Thymus (tissue), 11 donors: Measurements from ENCODE around the gene IFNG-AS1. TPM values are rescaled to one million over a fixed set of nuclear protein-coding genes. Genes with fewer than 3 reads are reported as not detected.
A peak's percentile ranks its signal among the peaks of the same experiment; 100 is the strongest.

ENCODE experiments used
- DNase-seq, 9 donors: peaks; one replicate each; pipeline ENCODE4 v3.0.0-alpha.2; 2013; ENCODE audit warnings: low spot score in 9 of 9, low read depth in 6 of 9, missing footprints in 1 of 9
- H3K27ac ChIP-seq, 2 donors: one replicate each; pipeline ENCODE4 v1.5.1; 2013; ENCODE audit warnings: control low read depth in 1 of 2, low read depth in 1 of 2, low read length in 1 of 2, mild to moderate bottlenecking in 1 of 2, moderate library complexity in 1 of 2
- H3K27me3 ChIP-seq, 2 donors: one replicate each; pipeline ENCODE4 v1.5.1; 2013; ENCODE audit warnings: low read length in 1 of 2; ENCODE audit not compliant: control insufficient read depth in 2 of 2, insufficient read depth in 1 of 2
- H3K36me3 ChIP-seq, 2 donors: one replicate each; pipeline ENCODE4 v1.5.1; 2013; ENCODE audit warnings: low read length in 1 of 2, mild to moderate bottlenecking in 1 of 2, moderate library complexity in 1 of 2; ENCODE audit not compliant: control insufficient read depth in 2 of 2, insufficient read depth in 2 of 2
- H3K4me1 ChIP-seq, 2 donors: one replicate each; pipeline ENCODE4 v1.5.1; 2013; ENCODE audit warnings: low read length in 2 of 2; ENCODE audit not compliant: control insufficient read depth in 2 of 2, insufficient read depth in 2 of 2
- H3K4me3 ChIP-seq, 2 donors: one replicate each; pipeline ENCODE4 v1.5.1; 2013; ENCODE audit warnings: low read length in 2 of 2, control low read depth in 1 of 2, mild to moderate bottlenecking in 1 of 2
- H3K9me3 ChIP-seq, 2 donors: one replicate each; pipeline ENCODE4 v1.5.1; 2013; ENCODE audit warnings: low read length in 1 of 2, mild to moderate bottlenecking in 1 of 2; ENCODE audit not compliant: control insufficient read depth in 2 of 2, insufficient read depth in 1 of 2
- WGBS: extraction: QIAGEN DNeasy Blood & Tissue Kit; methylation state at CpG from one replicate; pipeline ENCODE4 v1.1.7; 2013; 5-methylcytosine and 5-hydroxymethylcytosine counted together
- polyA plus RNA-seq: library from polyadenylated mRNA; stranded (reverse); fragments of 200-250 nt; gene quantifications from one replicate; pipeline ENCODE4 v1.2.3, GENCODE V29; 2013
- total RNA-seq: library from RNA; stranded (reverse); fragments of 120-200 nt; gene quantifications from one replicate; pipeline ENCODE4 v1.2.4, GENCODE V29; 2013
- donor health status: healthy.

Gene IFNG-AS1
- total and polyA plus RNA-seq, 2 donors: 0.07 to 1.3 TPM

GRCh38 chr12:68001486-68002466, 12.5 kb downstream of the IFNG-AS1 start:
- H3K4me3 ChIP-seq: no peak overlapping the region
- peak in 1 of 9 donors; percentile 33 for DNase-seq
- no peak overlapping the region for H3K27ac ChIP-seq
- WGBS: 90% methylated on average over 11 of the region's 11 CpGs
- H3K36me3 ChIP-seq: no peaks in the 10 kb centered on the region
- peaks cover 0 to 3% of the 10 kb centered on the region in 2 donors for H3K9me3 ChIP-seq
- H3K4me1 ChIP-seq: no peaks in the 10 kb centered on the region
- H3K27me3 ChIP-seq: no peaks in the 10 kb centered on the region

- H3K9me3 ChIP-seq: peaks cover 0 to 3% of the 10 kb centered on the region in 2 donors
- no peak overlapping the region for H3K27ac ChIP-seq
- H3K4me1 ChIP-seq: no peaks in the 10 kb centered on the region
- H3K36me3 ChIP-seq: no peaks in the 10 kb centered on the region
- 97% methylated on average over 8 of the region's 8 CpGs for WGBS
- DNase-seq: no peak
- no peak overlapping the region for H3K4me3 ChIP-seq
- H3K27me3 ChIP-seq: no peaks in the 10 kb centered on the region
Observed at GRCh38 chr12:68003777-68004176, 14.5 kb downstream of the IFNG-AS1 start.

DNA sequence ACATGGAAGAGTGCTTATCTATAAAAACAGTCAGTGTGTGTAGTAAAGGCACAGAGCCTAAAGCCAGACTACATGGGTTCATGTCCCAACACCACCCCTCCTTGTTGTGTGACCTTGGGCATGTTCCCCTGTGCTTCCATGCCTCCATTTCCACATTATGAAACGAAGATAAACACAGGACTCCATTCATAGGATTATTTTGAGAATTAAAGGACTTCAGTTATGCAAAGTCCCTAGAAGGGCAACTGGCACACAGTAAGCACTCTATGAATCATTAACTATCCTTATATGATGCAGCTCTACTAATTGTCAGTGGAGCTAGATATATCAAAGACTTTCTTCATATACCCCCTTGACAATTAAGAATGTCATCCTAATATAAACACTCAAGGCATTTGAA, 17.8 kb downstream of the IFNG-AS1 start:
- WGBS: 96% methylated on average over 1 of the region's 1 CpG
- peaks cover 0 to 3% of the 10 kb centered on the region in 2 donors for H3K9me3 ChIP-seq
- no peak for DNase-seq
- no peak overlapping the region for H3K27ac ChIP-seq
- H3K27me3 ChIP-seq: no peaks in the 10 kb centered on the region
- no peaks in the 10 kb centered on the region for H3K4me1 ChIP-seq
- no peak overlapping the region for H3K4me3 ChIP-seq
- no peaks in the 10 kb centered on the region for H3K36me3 ChIP-seq

DNA sequence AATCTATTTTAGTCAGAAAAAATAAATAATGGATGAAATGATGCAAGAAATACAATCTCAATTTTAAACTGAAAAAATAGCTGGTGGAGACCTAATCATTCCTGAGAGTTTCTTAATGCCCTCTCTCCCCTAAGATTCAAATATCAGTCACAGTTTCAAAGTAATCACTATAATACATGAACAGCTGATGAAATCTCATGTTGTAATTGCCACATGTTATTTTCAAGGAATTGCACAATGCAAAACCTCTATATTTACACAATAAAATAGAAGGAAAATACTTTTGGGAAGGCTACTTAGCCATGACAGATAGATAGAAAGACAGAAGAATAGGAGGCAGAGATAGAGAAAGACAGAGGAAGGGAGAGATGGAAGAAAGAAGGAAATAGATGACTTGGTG, 18.2 kb downstream of the IFNG-AS1 start:
- Histone ChIP-seq H3K36me3 (no peaks in the 10 kb centered on the region), H3K4me3 (no peak overlapping the region), H3K27me3 (no peaks in the 10 kb centered on the region), H3K9me3 (peaks cover 0 to 3% of the 10 kb centered on the region in 2 donors), H3K4me1 (peaks cover 0 to 4% of the 10 kb centered on the region in 2 donors), H3K27ac (no peak overlapping the region)
- DNase-seq: no peak

- WGBS: 94% methylated on average over 6 of the region's 6 CpGs
- no peak for DNase-seq
- H3K4me3 ChIP-seq: no peak overlapping the region
- H3K27me3 ChIP-seq: no peaks in the 10 kb centered on the region
- no peaks in the 10 kb centered on the region for H3K36me3 ChIP-seq
- H3K27ac ChIP-seq: no peak overlapping the region
- H3K9me3 ChIP-seq: no peaks in the 10 kb centered on the region
- H3K4me1 ChIP-seq: peaks cover 0 to 4% of the 10 kb centered on the region in 2 donors
Observed at GRCh38 chr12:68011206-68011881, 22.1 kb downstream of the IFNG-AS1 start.

- Histone ChIP-seq H3K4me3 (no peak overlapping the region), H3K9me3 (no peaks in the 10 kb centered on the region), H3K27ac (no peak overlapping the region), H3K36me3 (no peaks in the 10 kb centered on the region), H3K4me1 (peaks cover 0 to 4% of the 10 kb centered on the region in 2 donors), H3K27me3 (no peaks in the 10 kb centered on the region)
- 90% methylated on average over 2 of the region's 2 CpGs for WGBS
- no peak for DNase-seq
Observed at GRCh38 chr12:68011882-68012207, 22.6 kb downstream of the IFNG-AS1 start.

- 92% methylated on average over 2 of the region's 2 CpGs for WGBS
Observed at GRCh38 chr12:68012712-68013111, 23.5 kb downstream of the IFNG-AS1 start.

DNA sequence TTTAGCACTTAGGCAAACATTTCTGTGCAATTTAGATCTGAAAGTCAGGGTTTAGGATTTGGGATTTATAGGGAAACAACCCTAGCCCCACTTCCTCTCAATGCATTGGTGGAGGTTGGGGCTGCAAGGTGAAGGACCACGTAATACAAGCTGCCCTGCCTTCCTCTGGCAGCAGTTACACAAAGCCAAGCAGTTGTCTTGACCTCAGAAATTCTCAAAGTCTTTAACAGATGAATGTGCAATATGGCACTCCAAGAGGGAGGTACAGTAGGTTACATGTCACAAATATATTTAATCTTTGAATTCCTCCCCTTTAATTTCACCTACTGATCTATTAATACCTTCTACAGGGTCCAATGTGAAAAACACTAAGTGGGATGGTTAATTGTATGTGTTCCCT, 23.9 kb downstream of the IFNG-AS1 start:
- H3K36me3 ChIP-seq: no peaks in the 10 kb centered on the region
- 97% methylated on average over 1 of the region's 1 CpG for WGBS
- no peaks in the 10 kb centered on the region for H3K9me3 ChIP-seq
- peaks cover 0 to 4% of the 10 kb centered on the region in 2 donors for H3K4me1 ChIP-seq
- no peak overlapping the region for H3K4me3 ChIP-seq
- H3K27ac ChIP-seq: no peak overlapping the region
- DNase-seq: no peak
- no peaks in the 10 kb centered on the region for H3K27me3 ChIP-seq

More at GRCh38 chr12:68012712-68013111, 23.5 kb downstream of the IFNG-AS1 start:
- H3K36me3 ChIP-seq: no peaks in the 10 kb centered on the region
- no peaks in the 10 kb centered on the region for H3K9me3 ChIP-seq
- no peaks in the 10 kb centered on the region for H3K27me3 ChIP-seq
- no peak overlapping the region for H3K27ac ChIP-seq
- DNase-seq: no peak
- peaks cover 0 to 4% of the 10 kb centered on the region in 2 donors for H3K4me1 ChIP-seq
- no peak overlapping the region for H3K4me3 ChIP-seq

- Histone ChIP-seq H3K27me3 (no peaks in the 10 kb centered on the region), H3K4me3 (no peak overlapping the region), H3K27ac (no peak overlapping the region), H3K9me3 (no peaks in the 10 kb centered on the region), H3K36me3 (no peaks in the 10 kb centered on the region), H3K4me1 (peaks cover 0 to 4% of the 10 kb centered on the region in 2 donors)
- WGBS: 97% methylated on average over 4 of the region's 4 CpGs
- no peak for DNase-seq
Observed at GRCh38 chr12:68016136-68016535, 26.9 kb downstream of the IFNG-AS1 start.
